HUES6 (cell line): ENCODE results near the gene NRG3.

Experiments
- H3K27ac ChIP-seq: 2 replicates; pipeline ENCODE4 v1.7.0; 2013; ENCODE audit warnings: low read depth, mild to moderate bottlenecking, low read length, inconsistent platforms
- H3K27me3 ChIP-seq: 2 replicates; pipeline ENCODE4 v1.6.1; 2013; ENCODE audit warnings: low read length; ENCODE audit not compliant: control insufficient read depth, insufficient read depth
- H3K36me3 ChIP-seq: 2 replicates; pipeline ENCODE4 v1.6.1; 2013; ENCODE audit warnings: low read length; ENCODE audit not compliant: control insufficient read depth, insufficient read depth
- H3K4me1 ChIP-seq: 2 replicates; pipeline ENCODE4 v1.6.1; 2013; ENCODE audit warnings: low read length; ENCODE audit not compliant: control insufficient read depth, insufficient read depth
- H3K4me3 ChIP-seq: 2 replicates; pipeline ENCODE4 v1.5.1; 2013; ENCODE audit warnings: low read depth, low read length
- H3K9ac ChIP-seq: one replicate; pipeline ENCODE4 v1.6.1; 2013; ENCODE audit warnings: mild to moderate bottlenecking, low read length
- H3K9me3 ChIP-seq: 2 replicates; pipeline ENCODE4 v1.6.1; 2013; ENCODE audit warnings: low read depth, low read length; ENCODE audit not compliant: control insufficient read depth, insufficient read depth

NRG3 gene

DNA sequence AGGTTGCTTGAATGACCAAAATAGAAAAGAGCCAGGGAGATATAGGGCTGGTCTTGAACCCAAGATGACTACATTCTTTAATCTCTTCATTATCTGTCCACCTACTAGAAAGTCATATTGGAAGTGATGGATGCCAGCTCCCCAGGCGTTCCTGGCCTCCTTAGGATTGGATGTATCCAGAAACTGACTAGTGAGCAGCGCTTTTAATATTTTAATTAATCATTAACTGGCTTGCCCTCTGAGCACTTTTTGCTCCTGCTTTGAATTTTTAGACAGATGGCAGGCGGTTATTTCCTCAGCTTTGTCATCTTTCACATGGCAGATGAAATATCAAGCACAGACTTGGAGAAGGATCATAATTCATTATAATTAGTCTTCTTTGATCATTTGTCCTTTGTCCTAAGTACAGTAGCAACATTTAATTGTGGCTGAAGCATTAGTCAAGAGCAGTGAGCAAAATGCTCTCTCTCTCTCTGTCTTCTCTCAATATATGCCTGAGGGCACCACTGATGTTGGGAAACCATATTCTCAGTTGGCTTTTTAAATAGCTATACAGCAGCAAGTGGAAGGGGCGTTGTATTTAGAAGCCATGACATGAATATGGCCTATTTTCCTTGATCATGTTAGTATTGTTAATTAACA is 588.0 kb downstream of the NRG3 start:
- Histone ChIP-seq H3K4me1 (no peaks in the 10 kb centered on the region), H3K27me3 (no peaks in the 10 kb centered on the region), H3K9me3 (no peaks in the 10 kb centered on the region), H3K27ac (no peak overlapping the region), H3K4me3 (no peak overlapping the region), H3K36me3 (no peaks in the 10 kb centered on the region), H3K9ac (no peak overlapping the region)

DNA sequence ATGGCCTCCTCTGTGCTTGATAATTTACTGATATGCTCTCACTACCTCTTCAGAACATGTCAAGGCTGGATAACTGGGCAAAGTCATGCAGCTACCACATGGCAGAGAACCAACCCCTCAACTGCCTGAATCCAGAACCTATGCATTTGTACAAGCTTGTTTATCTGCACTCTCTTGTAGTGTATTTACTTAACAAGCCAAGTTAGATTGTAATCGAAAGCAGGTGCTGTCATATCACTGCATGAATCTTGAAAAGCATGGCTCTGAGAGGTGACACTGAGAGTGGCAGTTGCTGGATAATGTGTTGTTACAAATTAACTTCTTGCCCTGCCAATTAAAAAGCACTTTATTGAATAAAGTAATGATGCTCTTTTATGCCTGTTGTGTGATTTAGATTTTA is 588.6 kb downstream of the NRG3 start:
- no peak overlapping the region for H3K4me3 ChIP-seq
- H3K27me3 ChIP-seq: no peaks in the 10 kb centered on the region
- no peak overlapping the region for H3K9ac ChIP-seq
- H3K9me3 ChIP-seq: no peaks in the 10 kb centered on the region
- 0 out of 2 replicates have a peak, but pooled peaks cover 4% of the 10 kb centered on the region for H3K4me1 ChIP-seq
- no peaks in the 10 kb centered on the region for H3K36me3 ChIP-seq
- no peak overlapping the region for H3K27ac ChIP-seq

DNA sequence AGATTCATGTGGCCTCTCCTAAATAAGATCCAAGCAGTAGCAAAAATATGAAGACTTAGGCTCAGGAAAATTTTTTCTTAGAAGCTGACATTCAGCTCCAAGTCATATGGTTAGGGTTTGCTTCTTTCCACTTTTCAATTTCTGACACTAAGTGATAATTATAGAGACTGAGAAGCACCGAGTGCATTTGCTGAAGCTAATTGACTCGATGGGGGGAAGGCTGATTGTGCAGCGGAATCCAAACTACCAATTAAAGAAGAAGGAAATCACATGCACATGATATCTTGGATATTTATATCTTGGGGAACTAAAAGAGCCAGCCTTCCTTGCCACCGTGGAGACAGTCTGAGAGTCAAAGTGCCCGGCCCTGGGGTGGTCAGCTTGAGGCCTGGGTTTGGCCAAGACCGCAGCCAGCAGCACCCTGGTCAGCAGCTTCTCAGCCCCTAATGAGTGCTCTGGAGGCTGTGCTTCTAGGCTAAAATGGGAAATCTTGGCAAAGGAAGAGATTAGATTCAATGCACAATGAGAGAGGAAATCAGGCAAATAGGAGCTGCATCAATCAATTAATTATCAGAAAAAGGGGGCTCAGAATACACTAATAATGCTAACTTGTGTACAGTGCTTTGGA is 589.3 kb downstream of the NRG3 start:
- no peaks in the 10 kb centered on the region for H3K27me3 ChIP-seq
- H3K36me3 ChIP-seq: no peaks in the 10 kb centered on the region
- H3K9ac ChIP-seq: no peak overlapping the region
- H3K27ac ChIP-seq: no peak overlapping the region
- no peak overlapping the region for H3K4me3 ChIP-seq
- H3K9me3 ChIP-seq: no peaks in the 10 kb centered on the region
- H3K4me1 ChIP-seq: peaks cover 4% of the 10 kb centered on the region; the same call in 1 of the 2 replicates

DNA sequence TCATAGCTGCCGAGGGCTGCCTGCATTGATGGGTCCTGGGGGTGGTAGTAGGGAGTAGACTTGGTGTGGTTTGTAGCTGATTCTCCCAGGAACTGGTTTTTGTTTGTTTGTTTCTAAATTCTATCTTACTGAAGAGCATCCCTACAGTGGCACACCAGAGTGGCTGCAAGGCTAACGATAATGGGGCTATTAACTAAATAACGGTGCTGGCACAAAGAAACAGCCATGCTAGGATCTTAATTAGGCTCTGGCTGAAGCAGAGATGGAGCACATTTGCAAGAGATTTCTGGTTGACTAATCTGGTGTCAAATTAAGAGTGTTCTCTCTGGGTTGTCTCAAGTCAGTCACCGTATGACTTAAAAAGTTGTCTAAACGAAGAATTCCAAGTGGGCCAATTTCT is 590.0 kb downstream of the NRG3 start:
- Histone ChIP-seq H3K4me3 (no peak overlapping the region), H3K4me1 (peaks cover 4% of the 10 kb centered on the region; the same call in 1 of the 2 replicates), H3K27me3 (no peaks in the 10 kb centered on the region), H3K9me3 (no peaks in the 10 kb centered on the region), H3K9ac (no peak overlapping the region), H3K36me3 (no peaks in the 10 kb centered on the region), H3K27ac (no peak overlapping the region)

DNA sequence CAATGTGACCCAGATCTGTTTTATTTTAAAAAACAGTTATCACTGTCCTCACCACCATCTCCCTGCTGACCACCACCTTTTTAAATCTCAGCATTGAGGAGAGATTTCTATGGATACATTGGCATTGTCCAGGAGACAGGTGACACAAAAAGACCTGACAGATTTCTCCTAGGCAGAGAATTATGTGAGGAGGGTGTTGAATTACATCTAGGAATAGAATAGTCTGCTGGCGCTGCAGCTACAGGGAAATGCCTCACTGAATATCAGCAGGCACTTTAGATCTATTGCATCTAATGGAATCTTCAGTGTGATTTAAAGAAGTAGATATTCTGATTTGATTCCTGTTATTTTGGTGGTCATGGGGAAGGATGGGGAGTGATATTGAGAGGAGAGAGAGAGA is 593.5 kb downstream of the NRG3 start:
- Histone ChIP-seq H3K4me3 (no peak overlapping the region), H3K4me1 (peaks cover 4% of the 10 kb centered on the region; the same call in 1 of the 2 replicates), H3K36me3 (no peaks in the 10 kb centered on the region), H3K9me3 (no peaks in the 10 kb centered on the region), H3K27me3 (no peaks in the 10 kb centered on the region), H3K27ac (no peak overlapping the region; the same call in 1 of the 2 replicates), H3K9ac (no peak overlapping the region)

DNA sequence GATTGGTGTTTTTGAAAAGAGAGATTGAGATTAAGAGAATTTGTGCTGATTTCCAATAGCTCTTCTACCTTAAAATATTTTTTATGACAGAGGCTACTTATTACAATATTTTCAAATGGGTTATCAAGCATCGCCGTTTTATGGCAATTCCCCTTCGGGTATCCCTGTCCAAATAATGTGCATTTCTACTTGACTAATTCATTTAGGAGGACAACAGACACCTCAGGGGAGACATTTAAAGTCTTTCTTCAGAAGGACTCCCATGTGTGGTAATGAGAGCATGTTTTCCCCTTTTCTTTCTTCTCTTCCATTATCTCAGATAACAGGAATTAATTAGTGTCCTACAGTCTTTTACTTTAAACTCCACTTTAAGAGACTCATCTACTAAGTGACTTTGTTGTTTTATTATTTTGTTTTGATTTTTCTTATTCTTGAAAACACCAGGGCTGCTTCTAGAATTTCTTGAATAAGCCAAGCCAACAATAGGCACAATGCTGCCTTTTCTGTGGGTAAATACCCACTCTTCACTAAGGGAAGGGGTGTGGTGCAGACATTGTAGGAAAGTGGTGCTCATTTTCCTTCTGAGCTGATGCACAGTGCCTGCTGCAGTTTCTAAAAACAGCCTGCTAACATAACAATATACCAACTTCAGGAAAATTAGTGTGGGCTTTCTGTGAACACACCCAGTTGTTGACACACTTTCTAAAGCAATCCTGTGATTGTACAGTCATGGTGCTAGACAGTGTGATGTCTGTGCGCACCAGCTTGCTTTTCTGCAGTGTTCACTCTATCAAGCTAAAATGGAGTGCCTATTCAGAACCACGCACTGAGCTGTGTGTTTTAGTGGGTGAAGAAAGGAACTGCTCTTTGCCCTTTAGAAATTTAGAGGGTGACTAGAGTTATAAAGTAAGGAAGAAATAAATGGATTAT is 597.7 kb downstream of the NRG3 start:
- Histone ChIP-seq H3K4me1 (peaks cover 4% of the 10 kb centered on the region; the same call in 1 of the 2 replicates), H3K27me3 (no peaks in the 10 kb centered on the region), H3K36me3 (no peaks in the 10 kb centered on the region), H3K4me3 (no peak overlapping the region), H3K9ac (no peak overlapping the region), H3K9me3 (peaks cover 3% of the 10 kb centered on the region; the same call in 1 of the 2 replicates), H3K27ac (no peak overlapping the region)

DNA sequence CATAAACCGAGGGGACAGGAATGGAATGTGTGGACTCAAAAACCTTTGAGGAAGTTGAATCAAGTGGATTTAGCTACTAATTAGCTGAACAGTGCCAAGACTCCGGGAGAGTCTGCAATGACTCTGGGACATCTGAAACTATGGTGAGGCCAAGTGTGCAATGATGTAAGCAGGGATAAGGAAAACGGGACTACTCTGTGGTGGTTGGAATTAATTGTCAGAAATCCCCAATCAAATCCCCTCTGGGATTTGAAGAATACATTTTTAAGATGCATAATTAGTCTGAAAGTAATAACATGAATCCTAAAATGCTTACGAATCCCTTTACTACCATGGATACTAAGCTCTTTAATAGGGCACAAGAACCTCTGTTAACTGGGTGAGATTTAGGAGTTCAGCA is 602.8 kb downstream of the NRG3 start:
- H3K9me3 ChIP-seq: peaks cover 3% of the 10 kb centered on the region; the same call in 1 of the 2 replicates
- H3K27me3 ChIP-seq: no peaks in the 10 kb centered on the region
- H3K36me3 ChIP-seq: no peaks in the 10 kb centered on the region
- no peaks in the 10 kb centered on the region for H3K4me1 ChIP-seq
- no peak overlapping the region for H3K9ac ChIP-seq
- H3K4me3 ChIP-seq: no peak overlapping the region
- no peak overlapping the region for H3K27ac ChIP-seq

DNA sequence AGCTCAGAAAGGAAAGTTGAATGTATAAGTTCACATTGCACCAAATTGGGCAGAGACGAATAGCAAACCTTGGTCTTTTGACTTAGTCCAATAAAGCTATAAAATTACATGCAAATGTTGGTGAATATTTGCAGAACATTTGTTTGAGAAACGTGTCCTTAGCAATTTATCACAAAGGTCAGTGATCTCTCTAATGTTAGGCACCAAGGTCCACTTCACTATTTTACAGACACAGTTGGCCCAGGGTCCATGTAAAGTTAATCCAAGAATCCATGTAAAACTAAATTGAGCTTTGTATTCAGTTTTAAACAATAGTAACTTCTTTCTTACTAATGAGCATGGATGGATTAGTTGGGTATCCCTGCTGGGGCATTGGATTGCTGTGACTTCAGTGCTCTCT is 617.7 kb downstream of the NRG3 start:
- no peak overlapping the region for H3K9ac ChIP-seq
- no peaks in the 10 kb centered on the region for H3K9me3 ChIP-seq
- H3K4me1 ChIP-seq: no peaks in the 10 kb centered on the region
- H3K4me3 ChIP-seq: no peak overlapping the region
- H3K36me3 ChIP-seq: no peaks in the 10 kb centered on the region
- no peaks in the 10 kb centered on the region for H3K27me3 ChIP-seq
- H3K27ac ChIP-seq: no peak overlapping the region

DNA sequence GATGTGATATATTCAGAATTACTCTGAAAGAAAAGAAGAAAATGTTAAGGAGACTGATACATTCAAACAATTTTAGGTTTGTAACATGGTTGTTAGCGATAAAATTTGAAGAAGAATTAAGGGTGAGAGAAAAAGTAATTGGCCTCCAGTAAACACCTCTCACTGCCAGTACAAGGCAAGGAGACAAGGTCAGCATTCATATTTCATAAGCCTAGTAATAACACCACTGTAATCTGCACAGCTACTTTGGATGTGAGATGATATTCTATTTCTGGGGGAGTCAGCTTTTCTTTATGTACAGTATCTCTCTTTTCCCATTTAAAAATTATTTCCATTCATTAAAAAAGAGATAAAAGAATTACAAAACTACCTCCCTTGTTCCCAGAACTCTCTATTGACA is 621.1 kb downstream of the NRG3 start:
- no peak overlapping the region for H3K4me3 ChIP-seq
- H3K9me3 ChIP-seq: no peaks in the 10 kb centered on the region
- H3K9ac ChIP-seq: no peak overlapping the region
- no peaks in the 10 kb centered on the region for H3K36me3 ChIP-seq
- H3K27me3 ChIP-seq: no peaks in the 10 kb centered on the region
- H3K27ac ChIP-seq: no peak overlapping the region
- H3K4me1 ChIP-seq: no peaks in the 10 kb centered on the region

DNA sequence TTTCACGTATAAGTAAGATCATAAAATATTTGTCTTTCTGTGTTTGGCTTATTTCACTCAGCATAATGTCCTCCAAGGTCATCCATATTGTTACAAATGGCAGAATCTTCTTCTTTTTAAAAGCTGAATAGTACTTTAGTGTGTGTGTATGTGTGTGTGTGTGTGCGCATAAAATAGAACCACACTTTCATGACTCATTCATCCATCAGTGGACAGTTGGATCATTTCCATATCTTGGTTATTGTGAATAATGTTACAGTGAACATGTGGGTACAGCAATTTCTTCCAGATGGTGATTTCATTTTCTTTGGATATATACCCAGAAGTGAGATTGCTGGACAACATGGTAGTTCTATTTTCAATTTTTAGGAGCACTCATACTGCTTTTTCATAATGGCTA is 622.4 kb downstream of the NRG3 start:
- H3K9me3 ChIP-seq: no peaks in the 10 kb centered on the region
- H3K4me3 ChIP-seq: no peak overlapping the region

DNA sequence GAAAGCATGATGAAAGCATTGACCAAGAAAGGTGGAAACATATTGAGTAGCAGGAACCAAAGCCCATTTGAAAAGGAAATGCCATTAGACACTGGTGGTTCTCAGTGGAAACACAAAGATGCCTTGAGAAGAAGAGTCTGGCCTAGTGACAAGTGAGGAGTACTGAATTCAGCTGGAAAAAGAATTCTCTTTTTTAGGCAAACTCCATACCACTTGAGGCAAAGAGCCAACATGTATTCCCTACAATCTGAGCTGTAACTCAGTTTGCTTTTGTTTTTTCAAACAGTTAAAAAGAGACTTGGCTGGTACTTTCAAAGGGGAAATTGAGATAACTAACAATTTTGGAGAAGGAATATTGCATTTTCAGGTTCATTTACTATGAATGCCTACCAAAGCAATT is 624.0 kb downstream of the NRG3 start:
- Histone ChIP-seq H3K27ac (no peak overlapping the region), H3K9ac (no peak overlapping the region), H3K27me3 (no peaks in the 10 kb centered on the region), H3K4me1 (no peaks in the 10 kb centered on the region), H3K4me3 (no peak overlapping the region), H3K9me3 (no peaks in the 10 kb centered on the region), H3K36me3 (no peaks in the 10 kb centered on the region)

More for the DNA sequence above, 622.4 kb downstream of the NRG3 start:
- Histone ChIP-seq H3K27me3 (no peaks in the 10 kb centered on the region), H3K9ac (no peak overlapping the region), H3K36me3 (no peaks in the 10 kb centered on the region), H3K4me1 (no peaks in the 10 kb centered on the region), H3K27ac (no peak overlapping the region)
